HG02870 (cell line): ENCODE measurements around the gene PRSS56.

Experiments
- ATAC-seq: cut with Tn5 transposase; IDR thresholded peaks from one replicate; pipeline ENCODE4 v1.9.1; 2021; ENCODE audit warnings: mild to moderate bottlenecking, moderate library complexity; ENCODE audit not compliant: unreplicated experiment

Gene PRSS56

GRCh38 chr2:232519581-232520438 is at the start of gene PRSS56:
Gene PRSS56 (plus strand): TSS chr2:232520388. CDS start chr2:232520599, 211 bp downstream.
- ATAC-seq: no peak

- ATAC-seq: no peak
These were observed 46.7 kb upstream of the PRSS56 start for GRCh38 chr2:232473467-232473890.

- no peak for ATAC-seq
These were observed 44.1 kb upstream of the PRSS56 start for GRCh38 chr2:232476045-232476444.

- no peak for ATAC-seq
These were observed 43.4 kb upstream of the PRSS56 start for GRCh38 chr2:232476791-232477190.

GRCh38 chr2:232477751-232478510 is 42.3 kb upstream of the PRSS56 start:
- ATAC-seq: no peak

GRCh38 chr2:232478571-232479340 is 41.4 kb upstream of the PRSS56 start:
- no peak for ATAC-seq

- no peak for ATAC-seq
These were observed 40.6 kb upstream of the PRSS56 start for GRCh38 chr2:232479341-232480200.

GRCh38 chr2:232480201-232481190 is 39.7 kb upstream of the PRSS56 start:
- no peak for ATAC-seq

- ATAC-seq: no peak
These were observed 38.7 kb upstream of the PRSS56 start for GRCh38 chr2:232481322-232482140.

GRCh38 chr2:232482301-232483238 is 37.6 kb upstream of the PRSS56 start:
- no peak for ATAC-seq

GRCh38 chr2:232483311-232483922 is 36.8 kb upstream of the PRSS56 start:
- no peak for ATAC-seq

GRCh38 chr2:232483923-232484627 is 36.1 kb upstream of the PRSS56 start:
- ATAC-seq: no peak

- no peak for ATAC-seq
These were observed 35.4 kb upstream of the PRSS56 start for GRCh38 chr2:232484628-232485347.

- no peak for ATAC-seq
These were observed 34.8 kb upstream of the PRSS56 start for GRCh38 chr2:232485348-232485756.

GRCh38 chr2:232485757-232486557 is 34.2 kb upstream of the PRSS56 start:
- no peak for ATAC-seq
